ENCODE data around the gene KNDC1.

Gene KNDC1

DNA sequence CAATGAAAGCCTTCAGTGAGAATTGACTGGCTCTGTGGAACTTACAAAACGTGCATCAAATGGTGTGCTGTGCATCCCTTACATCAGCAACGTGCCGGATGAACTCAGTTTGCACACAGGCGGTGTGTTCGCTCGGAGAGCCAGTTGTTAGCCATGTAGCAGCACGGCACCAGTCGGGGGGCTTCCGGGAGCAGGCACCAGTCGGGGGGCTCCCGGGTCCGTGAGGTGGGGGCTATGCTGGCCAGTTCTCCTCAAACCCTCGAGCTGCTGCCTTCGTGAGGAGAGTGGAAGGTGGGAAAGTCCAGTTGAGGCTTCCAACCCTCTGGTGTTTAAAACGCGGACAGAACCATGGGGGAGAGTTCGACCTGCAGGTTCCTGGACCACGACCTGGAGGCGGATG is 35.1 kb downstream of the KNDC1 start:
- TF ChIP-seq CTCF (IDR thresholded peaks at IDR 0.05; ENCODE audit: low read length) (no peak), EZH2 (optimal IDR thresholded peaks at IDR 0.05; ENCODE audit: low read depth, low read length) (no peak), EZH2phosphoT487 (IDR thresholded peaks at IDR 0.05; ENCODE audit: low read length) (no peak)
- Histone ChIP-seq H2AFZ (ENCODE audit: low read length) (no peak overlapping the region), H3K9me2 (replicated peaks; ENCODE audit: insufficient read depth, low read length) (no peaks in the 10 kb centered on the region), H3K9me3 (replicated peaks; ENCODE audit: insufficient read depth, low read length) (no peaks in the 10 kb centered on the region), H3F3A (ENCODE audit: insufficient read depth, low read length) (no peaks in the 10 kb centered on the region), H3K4me2 (ENCODE audit: low read depth, low read length) (no peak overlapping the region), H3K27me3 (replicated peaks; ENCODE audit: insufficient read depth, low read length) (peaks cover 70% of the 10 kb centered on the region), H3K36me3 (replicated peaks; ENCODE audit: insufficient read depth, low read length) (no peaks in the 10 kb centered on the region), H3K4me1 (ENCODE audit: low read length) (no peaks in the 10 kb centered on the region), H3K4me3 (ENCODE audit: low read length) (no peak overlapping the region), H3K79me2 (ENCODE audit: low read length) (no peaks in the 10 kb centered on the region), H4K20me1 (ENCODE audit: insufficient read depth, low read length) (no peaks in the 10 kb centered on the region), H3K27ac (ENCODE audit: low read length) (no peak overlapping the region), H3K9ac (ENCODE audit: low read length) (no peak overlapping the region)
- DNase-seq: no peak

DNA sequence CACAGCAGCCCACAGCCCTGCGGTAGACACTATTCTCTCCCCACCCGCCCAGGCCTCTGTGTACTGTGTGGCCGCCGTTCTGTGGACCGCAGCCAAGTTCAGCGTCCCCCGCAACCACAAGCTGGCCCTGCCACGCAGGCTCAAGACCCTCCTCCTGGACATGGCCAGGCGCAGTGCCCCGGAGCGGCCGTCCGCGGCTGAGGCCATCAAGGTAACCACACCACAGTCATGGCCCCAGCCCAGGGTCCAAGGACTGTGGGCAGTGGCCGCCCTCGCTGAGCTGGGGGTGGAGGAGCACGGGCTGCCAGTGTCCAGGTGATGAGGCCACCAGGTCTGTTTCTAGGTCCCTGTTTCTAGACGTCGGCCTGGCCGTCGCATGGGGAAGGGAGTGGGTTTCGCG is 35.6 kb downstream of the KNDC1 start:
- TF ChIP-seq CTCF (IDR thresholded peaks at IDR 0.05; ENCODE audit: low read length) (no peak), EZH2 (optimal IDR thresholded peaks at IDR 0.05; ENCODE audit: low read depth, low read length) (no peak), EZH2phosphoT487 (IDR thresholded peaks at IDR 0.05; ENCODE audit: low read length) (no peak)
- Histone ChIP-seq H3K27me3 (replicated peaks; ENCODE audit: insufficient read depth, low read length) (peaks cover 68% of the 10 kb centered on the region), H4K20me1 (ENCODE audit: insufficient read depth, low read length) (no peaks in the 10 kb centered on the region), H3K9ac (ENCODE audit: low read length) (no peak overlapping the region), H3K9me2 (replicated peaks; ENCODE audit: insufficient read depth, low read length) (no peaks in the 10 kb centered on the region), H3K27ac (ENCODE audit: low read length) (no peak overlapping the region), H3K4me1 (ENCODE audit: low read length) (no peaks in the 10 kb centered on the region), H3F3A (ENCODE audit: insufficient read depth, low read length) (no peaks in the 10 kb centered on the region), H2AFZ (ENCODE audit: low read length) (no peak overlapping the region), H3K4me3 (ENCODE audit: low read length) (no peak overlapping the region), H3K36me3 (replicated peaks; ENCODE audit: insufficient read depth, low read length) (no peaks in the 10 kb centered on the region), H3K79me2 (ENCODE audit: low read length) (no peaks in the 10 kb centered on the region), H3K9me3 (replicated peaks; ENCODE audit: insufficient read depth, low read length) (no peaks in the 10 kb centered on the region), H3K4me2 (ENCODE audit: low read depth, low read length) (no peak overlapping the region)
- DNase-seq: no peak

GRCh38 chr10:133196221-133196915 is 36.3 kb downstream of the KNDC1 start:
- no peak overlapping the region for H3K4me3 ChIP-seq (ENCODE audit: low read length)
- TF ChIP-seq CTCF (IDR thresholded peaks at IDR 0.05; ENCODE audit: low read length) (no peak), EZH2 (optimal IDR thresholded peaks at IDR 0.05; ENCODE audit: low read depth, low read length) (no peak), EZH2phosphoT487 (IDR thresholded peaks at IDR 0.05; ENCODE audit: low read length) (no peak)
- H3K27me3 ChIP-seq (replicated peaks; ENCODE audit: insufficient read depth, low read length): peaks cover 73% of the 10 kb centered on the region
- DNase-seq: no peak
- H4K20me1 ChIP-seq (ENCODE audit: insufficient read depth, low read length): no peaks in the 10 kb centered on the region
- H3K27ac ChIP-seq (ENCODE audit: low read length): no peak overlapping the region
- H3K9me3 ChIP-seq (replicated peaks; ENCODE audit: insufficient read depth, low read length): no peaks in the 10 kb centered on the region
- no peak overlapping the region for H2AFZ ChIP-seq (ENCODE audit: low read length)
- no peaks in the 10 kb centered on the region for H3K9me2 ChIP-seq (replicated peaks; ENCODE audit: insufficient read depth, low read length)
- H3F3A ChIP-seq (ENCODE audit: insufficient read depth, low read length): no peaks in the 10 kb centered on the region
- H3K79me2 ChIP-seq (ENCODE audit: low read length): no peaks in the 10 kb centered on the region
- H3K4me1 ChIP-seq (ENCODE audit: low read length): no peaks in the 10 kb centered on the region
- H3K36me3 ChIP-seq (replicated peaks; ENCODE audit: insufficient read depth, low read length): no peaks in the 10 kb centered on the region
- no peak overlapping the region for H3K4me2 ChIP-seq (ENCODE audit: low read depth, low read length)
- no peak overlapping the region for H3K9ac ChIP-seq (ENCODE audit: low read length)

All from MM.1S (cell line).